Measurements from ENCODE around the gene PACS1.
"Not testable (repeated sequence)": the region's sequence is repeated elsewhere in the genome, so short reads cannot be mapped to it uniquely, and the experiment has no call there.

PACS1 gene

DNA sequence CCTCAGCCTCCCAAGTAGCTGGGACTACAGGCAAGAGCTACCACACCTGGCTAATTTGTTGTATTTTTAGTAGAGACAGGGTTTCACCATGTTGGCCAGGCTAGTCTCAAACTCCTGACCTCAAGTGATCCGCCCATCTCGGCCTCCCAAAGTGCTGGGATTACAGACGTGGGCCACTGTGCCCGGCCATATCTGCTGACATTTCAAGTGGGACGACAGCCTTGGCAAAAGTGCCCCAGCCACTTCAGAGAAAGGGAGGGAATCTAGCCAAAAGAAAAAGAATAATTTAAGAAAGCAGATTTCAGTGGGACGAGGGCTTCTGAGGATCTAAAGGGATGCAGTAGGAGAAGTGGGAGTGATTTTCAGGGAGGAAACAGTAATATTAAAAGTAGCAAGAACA lies 183.0 kb downstream of the PACS1 start:
- not testable (repeated sequence) for H3K4me1 ChIP-seq (ENCODE audit: control insufficient read depth, insufficient read depth, low read length); H3K27me3 ChIP-seq (ENCODE audit: control insufficient read depth, insufficient read depth, low read length); H3K9me3 ChIP-seq (replicated peaks; ENCODE audit: low read length); H3K4me2 ChIP-seq (ENCODE audit: low read length); H3K4me3 ChIP-seq (ENCODE audit: low read length); H3K9ac ChIP-seq (ENCODE audit: low read depth, low read length)
- H3K36me3 ChIP-seq (ENCODE audit: insufficient read depth, low read length): peaks cover 11% of the 10 kb centered on the region

DNA sequence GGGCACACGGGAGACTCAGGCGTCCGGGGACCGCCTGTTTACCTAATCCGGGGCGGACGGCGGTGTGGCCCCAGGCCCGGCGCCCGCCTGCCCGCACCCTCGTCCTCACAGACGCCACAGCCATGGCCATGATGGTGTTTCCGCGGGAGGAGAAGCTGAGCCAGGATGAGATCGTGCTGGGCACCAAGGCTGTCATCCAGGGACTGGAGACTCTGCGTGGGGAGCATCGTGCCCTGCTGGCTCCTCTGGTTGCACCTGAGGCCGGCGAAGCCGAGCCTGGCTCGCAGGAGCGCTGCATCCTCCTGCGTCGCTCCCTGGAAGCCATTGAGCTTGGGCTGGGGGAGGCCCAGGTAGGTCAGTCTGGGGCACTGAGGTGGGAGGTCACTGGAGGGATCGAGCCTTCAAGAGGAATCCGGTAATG lies 188.4 kb downstream of the PACS1 start:
- Histone ChIP-seq H3K4me1 (ENCODE audit: control insufficient read depth, insufficient read depth, low read length) (peaks cover 15% of the 10 kb centered on the region), H3K9ac (ENCODE audit: low read depth, low read length) (peak overlapping the region; percentile 97), H3K4me2 (ENCODE audit: low read length) (peak overlapping the region; percentile 99), H3K27me3 (ENCODE audit: control insufficient read depth, insufficient read depth, low read length) (no peaks in the 10 kb centered on the region), H3K4me3 (ENCODE audit: low read length) (peak overlapping the region; percentile 98), H3K36me3 (ENCODE audit: insufficient read depth, low read length) (peaks cover 34% of the 10 kb centered on the region), H3K9me3 (replicated peaks; ENCODE audit: low read length) (no peaks in the 10 kb centered on the region)

DNA sequence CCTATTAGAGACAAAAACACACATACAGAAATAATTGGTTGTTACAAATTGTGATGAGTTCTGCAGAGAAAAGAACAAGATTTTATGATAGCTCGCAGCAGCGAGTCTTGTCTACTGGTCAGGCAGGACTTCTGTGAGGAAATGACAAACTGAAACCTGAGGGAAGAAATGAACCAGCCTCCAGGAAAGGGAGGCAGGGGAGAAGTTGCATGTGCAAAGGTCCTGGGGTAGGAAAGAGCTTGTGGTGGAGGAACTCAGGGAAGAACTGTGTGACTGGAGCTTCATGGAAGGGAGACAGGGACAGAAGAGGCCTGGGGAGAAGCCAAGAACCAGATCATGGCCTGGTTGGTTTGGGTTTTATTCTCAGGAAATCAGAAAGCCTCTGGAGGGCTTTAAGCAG lies 189.2 kb downstream of the PACS1 start:
- peak overlapping the region; percentile 99 for H3K4me2 ChIP-seq (ENCODE audit: low read length)
- H3K4me1 ChIP-seq (ENCODE audit: control insufficient read depth, insufficient read depth, low read length): peaks cover 15% of the 10 kb centered on the region
- no peaks in the 10 kb centered on the region for H3K9me3 ChIP-seq (replicated peaks; ENCODE audit: low read length)
- H3K4me3 ChIP-seq (ENCODE audit: low read length): no peak overlapping the region
- no peaks in the 10 kb centered on the region for H3K27me3 ChIP-seq (ENCODE audit: control insufficient read depth, insufficient read depth, low read length)
- peaks cover 41% of the 10 kb centered on the region for H3K36me3 ChIP-seq (ENCODE audit: insufficient read depth, low read length)
- peak overlapping the region; percentile 97 for H3K9ac ChIP-seq (ENCODE audit: low read depth, low read length)

DNA sequence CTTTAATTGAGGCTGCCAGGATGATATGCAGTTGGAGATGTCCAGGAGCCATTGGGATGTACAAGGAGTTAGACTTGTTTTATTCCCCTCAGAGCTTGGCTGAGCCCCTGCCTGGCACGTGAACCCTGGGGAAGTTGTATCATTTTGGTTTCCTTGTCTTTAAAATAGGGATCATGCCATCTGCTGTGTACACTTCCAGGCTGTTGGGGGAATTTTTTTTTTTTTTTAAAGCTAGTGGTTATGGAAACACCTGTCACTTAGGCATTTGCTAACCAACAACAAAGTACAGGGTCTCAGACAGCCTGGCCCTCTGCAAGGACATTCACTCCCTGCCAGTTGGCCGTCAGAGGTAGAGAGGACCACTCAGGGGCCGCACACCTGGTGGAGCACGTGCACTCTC lies 189.9 kb downstream of the PACS1 start:
- H3K4me1 ChIP-seq (ENCODE audit: control insufficient read depth, insufficient read depth, low read length): peaks cover 15% of the 10 kb centered on the region
- H3K36me3 ChIP-seq (ENCODE audit: insufficient read depth, low read length): peaks cover 48% of the 10 kb centered on the region
- no peaks in the 10 kb centered on the region for H3K27me3 ChIP-seq (ENCODE audit: control insufficient read depth, insufficient read depth, low read length)
- H3K4me2 ChIP-seq (ENCODE audit: low read length): no peak overlapping the region
- H3K4me3 ChIP-seq (ENCODE audit: low read length): no peak overlapping the region
- H3K9ac ChIP-seq (ENCODE audit: low read depth, low read length): no peak overlapping the region
- H3K9me3 ChIP-seq (replicated peaks; ENCODE audit: low read length): no peaks in the 10 kb centered on the region

DNA sequence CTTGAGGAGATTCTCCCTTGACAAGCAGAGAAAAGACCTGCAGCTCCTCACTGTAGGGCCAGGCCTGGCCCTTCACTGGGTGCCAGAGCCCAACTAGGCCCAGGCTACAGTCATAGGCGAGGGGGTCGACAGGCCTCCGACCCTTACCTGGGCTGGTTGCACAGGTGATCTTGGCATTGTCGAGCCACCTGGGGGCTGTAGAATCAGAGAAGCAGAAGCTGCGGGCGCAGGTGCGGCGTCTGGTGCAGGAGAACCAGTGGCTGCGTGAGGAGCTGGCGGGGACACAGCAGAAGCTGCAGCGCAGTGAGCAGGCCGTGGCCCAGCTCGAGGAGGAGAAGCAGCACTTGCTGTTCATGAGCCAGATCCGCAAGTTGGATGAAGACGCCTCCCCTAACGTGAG lies 191.5 kb downstream of the PACS1 start:
- Histone ChIP-seq H3K36me3 (ENCODE audit: insufficient read depth, low read length) (peaks cover 58% of the 10 kb centered on the region), H3K4me3 (ENCODE audit: low read length) (no peak overlapping the region), H3K9me3 (replicated peaks; ENCODE audit: low read length) (no peaks in the 10 kb centered on the region), H3K9ac (ENCODE audit: low read depth, low read length) (no peak overlapping the region), H3K4me1 (ENCODE audit: control insufficient read depth, insufficient read depth, low read length) (peaks cover 17% of the 10 kb centered on the region), H3K27me3 (ENCODE audit: control insufficient read depth, insufficient read depth, low read length) (no peaks in the 10 kb centered on the region), H3K4me2 (ENCODE audit: low read length) (no peak overlapping the region)

DNA sequence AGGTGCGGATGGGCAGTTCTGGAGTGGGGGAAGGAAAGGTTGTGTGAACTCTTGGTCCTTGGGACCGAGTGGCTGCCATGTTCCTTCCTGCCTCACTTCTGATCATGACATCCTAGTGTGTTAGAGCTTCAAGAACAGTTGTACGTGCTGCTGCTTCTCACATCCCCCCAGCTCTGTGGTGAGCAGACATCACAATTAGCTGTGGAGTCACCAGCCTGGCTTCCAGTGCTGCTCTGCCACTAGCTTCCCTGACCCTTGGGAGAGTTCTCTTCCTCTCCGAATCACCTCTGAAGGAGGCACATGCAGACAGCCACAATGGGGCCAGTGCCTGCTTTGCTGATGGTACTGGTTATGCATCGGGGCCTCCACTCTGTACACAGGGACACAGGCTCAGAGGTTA lies 192.1 kb downstream of the PACS1 start:
- peaks cover 17% of the 10 kb centered on the region for H3K4me1 ChIP-seq (ENCODE audit: control insufficient read depth, insufficient read depth, low read length)
- H3K27me3 ChIP-seq (ENCODE audit: control insufficient read depth, insufficient read depth, low read length): no peaks in the 10 kb centered on the region
- no peaks in the 10 kb centered on the region for H3K9me3 ChIP-seq (replicated peaks; ENCODE audit: low read length)
- no peak overlapping the region for H3K9ac ChIP-seq (ENCODE audit: low read depth, low read length)
- no peak overlapping the region for H3K4me2 ChIP-seq (ENCODE audit: low read length)
- H3K4me3 ChIP-seq (ENCODE audit: low read length): no peak overlapping the region
- H3K36me3 ChIP-seq (ENCODE audit: insufficient read depth, low read length): peaks cover 62% of the 10 kb centered on the region

DNA sequence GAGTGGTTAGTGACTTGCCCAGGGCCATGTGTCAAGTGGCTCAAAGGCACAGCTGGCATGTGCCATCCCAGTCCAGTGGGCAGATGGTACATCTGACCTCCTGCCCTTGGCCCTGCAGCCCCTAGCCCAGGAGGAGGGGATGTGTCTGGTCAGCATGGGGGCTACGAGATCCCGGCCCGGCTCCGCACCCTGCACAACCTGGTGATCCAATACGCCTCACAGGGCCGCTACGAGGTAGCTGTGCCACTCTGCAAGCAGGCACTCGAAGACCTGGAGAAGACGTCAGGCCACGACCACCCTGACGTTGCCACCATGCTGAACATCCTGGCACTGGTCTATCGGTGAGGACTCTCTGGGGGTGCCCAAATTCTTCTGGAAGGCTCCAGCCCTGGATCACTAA lies 192.6 kb downstream of the PACS1 start:
- peaks cover 62% of the 10 kb centered on the region for H3K36me3 ChIP-seq (ENCODE audit: insufficient read depth, low read length)
- no peak overlapping the region for H3K4me3 ChIP-seq (ENCODE audit: low read length)
- no peaks in the 10 kb centered on the region for H3K9me3 ChIP-seq (replicated peaks; ENCODE audit: low read length)
- H3K4me2 ChIP-seq (ENCODE audit: low read length): no peak overlapping the region
- no peak overlapping the region for H3K9ac ChIP-seq (ENCODE audit: low read depth, low read length)
- H3K4me1 ChIP-seq (ENCODE audit: control insufficient read depth, insufficient read depth, low read length): peaks cover 17% of the 10 kb centered on the region
- no peaks in the 10 kb centered on the region for H3K27me3 ChIP-seq (ENCODE audit: control insufficient read depth, insufficient read depth, low read length)

DNA sequence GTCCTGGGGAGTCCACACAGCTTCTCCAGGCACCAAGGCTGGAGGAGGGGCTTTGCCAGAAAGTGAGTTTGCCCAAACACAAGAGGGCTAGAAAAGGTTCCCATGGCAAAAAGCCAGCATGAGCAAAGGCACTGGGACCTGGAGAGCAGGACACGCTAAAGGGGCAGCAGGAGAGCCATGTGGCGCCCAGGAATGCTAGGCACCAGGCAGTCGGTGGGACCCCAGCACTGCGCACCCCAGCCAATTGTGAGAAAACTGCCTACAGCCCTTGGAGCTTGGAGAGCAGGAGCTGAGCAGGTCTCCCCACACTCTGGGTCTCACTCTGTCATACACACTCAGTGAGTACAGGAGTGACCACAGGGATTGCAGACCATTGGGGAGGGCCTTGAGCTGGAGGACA lies 193.2 kb downstream of the PACS1 start:
- no peaks in the 10 kb centered on the region for H3K27me3 ChIP-seq (ENCODE audit: control insufficient read depth, insufficient read depth, low read length)
- H3K9ac ChIP-seq (ENCODE audit: low read depth, low read length): no peak overlapping the region
- peaks cover 62% of the 10 kb centered on the region for H3K36me3 ChIP-seq (ENCODE audit: insufficient read depth, low read length)
- no peak overlapping the region for H3K4me3 ChIP-seq (ENCODE audit: low read length)
- peaks cover 22% of the 10 kb centered on the region for H3K4me1 ChIP-seq (ENCODE audit: control insufficient read depth, insufficient read depth, low read length)
- H3K9me3 ChIP-seq (replicated peaks; ENCODE audit: low read length): no peaks in the 10 kb centered on the region
- no peak overlapping the region for H3K4me2 ChIP-seq (ENCODE audit: low read length)

DNA sequence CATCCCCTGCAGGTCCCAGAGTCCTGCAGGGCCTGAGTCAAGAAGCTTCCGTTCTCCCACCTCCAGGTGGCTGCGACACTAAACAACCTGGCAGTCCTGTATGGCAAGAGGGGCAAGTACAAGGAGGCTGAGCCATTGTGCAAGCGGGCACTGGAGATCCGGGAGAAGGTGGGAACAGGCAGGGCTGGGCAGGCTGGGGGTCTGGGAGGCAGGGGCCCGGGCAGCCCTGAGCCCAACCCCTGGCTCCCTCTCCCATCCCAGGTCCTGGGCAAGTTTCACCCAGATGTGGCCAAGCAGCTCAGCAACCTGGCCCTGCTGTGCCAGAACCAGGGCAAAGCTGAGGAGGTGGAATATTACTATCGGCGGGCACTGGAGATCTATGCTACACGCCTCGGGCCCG lies 193.7 kb downstream of the PACS1 start:
- Histone ChIP-seq H3K27me3 (ENCODE audit: control insufficient read depth, insufficient read depth, low read length) (no peaks in the 10 kb centered on the region), H3K9me3 (replicated peaks; ENCODE audit: low read length) (no peaks in the 10 kb centered on the region), H3K4me2 (ENCODE audit: low read length) (no peak overlapping the region), H3K4me1 (ENCODE audit: control insufficient read depth, insufficient read depth, low read length) (peaks cover 17% of the 10 kb centered on the region), H3K36me3 (ENCODE audit: insufficient read depth, low read length) (peaks cover 62% of the 10 kb centered on the region), H3K4me3 (ENCODE audit: low read length) (no peak overlapping the region), H3K9ac (ENCODE audit: low read depth, low read length) (no peak overlapping the region)

DNA sequence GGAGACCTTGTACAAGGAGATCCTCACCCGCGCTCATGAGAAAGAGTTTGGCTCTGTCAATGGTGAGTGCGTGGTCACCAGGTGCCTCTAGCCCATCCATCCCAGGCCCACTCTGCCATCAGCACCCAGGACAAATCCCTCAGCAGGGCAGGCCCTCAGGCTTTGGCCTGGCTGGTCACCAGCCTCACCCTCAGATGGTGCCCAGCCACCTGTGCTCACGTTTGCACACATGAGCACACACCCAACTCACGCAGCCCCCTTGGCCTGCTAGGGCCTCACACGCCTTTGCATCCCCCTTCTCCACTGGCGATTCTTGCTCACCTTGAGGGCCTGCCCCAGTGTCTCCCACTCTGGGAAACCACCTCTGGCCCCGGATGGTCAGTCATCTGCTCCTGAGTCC lies 194.3 kb downstream of the PACS1 start:
- Histone ChIP-seq H3K4me2 (ENCODE audit: low read length) (no peak overlapping the region), H3K4me1 (ENCODE audit: control insufficient read depth, insufficient read depth, low read length) (peaks cover 15% of the 10 kb centered on the region), H3K36me3 (ENCODE audit: insufficient read depth, low read length) (peaks cover 57% of the 10 kb centered on the region), H3K9me3 (replicated peaks; ENCODE audit: low read length) (no peaks in the 10 kb centered on the region), H3K27me3 (ENCODE audit: control insufficient read depth, insufficient read depth, low read length) (no peaks in the 10 kb centered on the region), H3K4me3 (ENCODE audit: low read length) (no peak overlapping the region), H3K9ac (ENCODE audit: low read depth, low read length) (no peak overlapping the region)

DNA sequence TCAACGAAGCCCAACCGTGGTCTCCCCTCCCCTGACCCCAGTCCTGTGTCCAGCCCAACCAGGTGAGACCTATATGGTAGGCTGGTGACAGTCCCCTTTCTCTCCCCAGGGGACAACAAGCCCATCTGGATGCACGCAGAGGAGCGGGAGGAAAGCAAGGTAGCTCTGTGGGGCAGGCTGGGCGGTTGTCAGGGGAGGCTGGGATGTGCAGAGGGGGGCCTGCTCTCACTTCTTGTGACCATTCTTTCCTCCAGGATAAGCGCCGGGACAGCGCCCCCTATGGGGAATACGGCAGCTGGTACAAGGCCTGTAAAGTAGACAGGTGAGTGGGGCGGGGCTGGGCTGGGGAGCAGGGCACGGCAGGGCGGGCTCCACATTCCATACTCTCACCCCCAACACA lies 194.8 kb downstream of the PACS1 start:
- Histone ChIP-seq H3K4me3 (ENCODE audit: low read length) (no peak overlapping the region), H3K9me3 (replicated peaks; ENCODE audit: low read length) (no peaks in the 10 kb centered on the region), H3K4me2 (ENCODE audit: low read length) (no peak overlapping the region), H3K9ac (ENCODE audit: low read depth, low read length) (no peak overlapping the region), H3K36me3 (ENCODE audit: insufficient read depth, low read length) (peaks cover 55% of the 10 kb centered on the region), H3K27me3 (ENCODE audit: control insufficient read depth, insufficient read depth, low read length) (no peaks in the 10 kb centered on the region), H3K4me1 (ENCODE audit: control insufficient read depth, insufficient read depth, low read length) (peaks cover 20% of the 10 kb centered on the region)

DNA sequence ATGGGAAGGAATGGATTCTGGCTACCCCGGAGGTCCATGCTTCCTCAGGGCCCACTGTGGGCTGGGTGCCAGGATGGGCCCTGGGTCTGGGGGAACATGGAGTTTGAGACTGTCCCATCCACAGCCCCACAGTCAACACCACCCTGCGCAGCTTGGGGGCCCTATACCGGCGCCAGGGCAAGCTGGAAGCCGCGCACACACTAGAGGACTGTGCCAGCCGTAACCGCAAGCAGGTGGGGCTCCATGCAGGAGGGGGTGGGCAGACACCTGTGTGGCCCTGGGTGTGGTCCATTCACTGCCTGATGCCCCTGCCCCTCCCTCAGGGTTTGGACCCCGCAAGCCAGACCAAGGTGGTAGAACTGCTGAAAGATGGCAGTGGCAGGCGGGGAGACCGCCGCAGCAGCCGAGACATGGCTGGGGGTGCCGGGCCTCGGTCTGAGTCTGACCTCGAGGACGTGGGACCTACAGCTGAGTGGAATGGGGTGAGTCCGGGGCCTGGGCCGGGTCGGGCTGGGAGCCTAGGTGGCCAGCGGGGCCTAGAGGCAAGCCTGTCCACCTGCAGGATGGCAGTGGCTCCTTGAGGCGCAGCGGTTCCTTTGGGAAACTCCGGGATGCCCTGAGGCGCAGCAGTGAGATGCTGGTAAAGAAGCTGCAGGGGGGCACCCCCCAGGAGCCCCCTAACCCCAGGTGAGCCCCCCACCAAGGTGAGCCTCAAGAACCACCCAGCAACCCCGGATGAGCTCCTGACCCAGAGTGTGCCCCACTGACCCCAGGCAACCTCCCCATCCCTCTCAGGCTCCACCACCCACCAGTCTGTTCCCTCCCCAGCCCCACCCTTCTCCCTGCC lies 195.7 kb downstream of the PACS1 start:
- no peak overlapping the region for H3K4me2 ChIP-seq (ENCODE audit: low read length)
- H3K4me3 ChIP-seq (ENCODE audit: low read length): no peak overlapping the region
- peaks cover 22% of the 10 kb centered on the region for H3K4me1 ChIP-seq (ENCODE audit: control insufficient read depth, insufficient read depth, low read length)
- H3K9me3 ChIP-seq (replicated peaks; ENCODE audit: low read length): no peaks in the 10 kb centered on the region
- H3K27me3 ChIP-seq (ENCODE audit: control insufficient read depth, insufficient read depth, low read length): no peaks in the 10 kb centered on the region
- peaks cover 56% of the 10 kb centered on the region for H3K36me3 ChIP-seq (ENCODE audit: insufficient read depth, low read length)
- no peak overlapping the region for H3K9ac ChIP-seq (ENCODE audit: low read depth, low read length)

All from skeletal muscle satellite cell (primary cell).